ENCODE results near the gene KATNAL1.

DNA sequence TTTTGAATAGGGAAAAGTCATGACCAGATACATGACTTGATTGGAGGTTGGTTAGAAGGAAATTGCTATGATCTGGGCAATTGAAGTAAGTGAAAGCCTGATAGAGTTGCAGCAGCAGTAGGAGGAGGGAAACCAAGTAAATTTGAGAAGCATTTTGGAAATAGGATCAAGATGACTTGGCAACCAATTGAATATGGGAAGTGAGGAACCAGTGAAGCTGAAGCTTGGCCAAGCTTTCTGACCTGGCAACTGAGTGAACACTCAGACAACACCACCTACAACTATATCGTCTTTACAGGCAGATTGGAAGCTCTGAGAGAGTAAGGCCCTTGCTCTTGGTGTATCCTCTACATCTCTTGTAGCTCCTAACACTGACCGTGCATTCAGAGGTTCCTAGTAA, 16.2 kb upstream of the KATNAL1 start:
- TF ChIP-seq, protein P1, sequence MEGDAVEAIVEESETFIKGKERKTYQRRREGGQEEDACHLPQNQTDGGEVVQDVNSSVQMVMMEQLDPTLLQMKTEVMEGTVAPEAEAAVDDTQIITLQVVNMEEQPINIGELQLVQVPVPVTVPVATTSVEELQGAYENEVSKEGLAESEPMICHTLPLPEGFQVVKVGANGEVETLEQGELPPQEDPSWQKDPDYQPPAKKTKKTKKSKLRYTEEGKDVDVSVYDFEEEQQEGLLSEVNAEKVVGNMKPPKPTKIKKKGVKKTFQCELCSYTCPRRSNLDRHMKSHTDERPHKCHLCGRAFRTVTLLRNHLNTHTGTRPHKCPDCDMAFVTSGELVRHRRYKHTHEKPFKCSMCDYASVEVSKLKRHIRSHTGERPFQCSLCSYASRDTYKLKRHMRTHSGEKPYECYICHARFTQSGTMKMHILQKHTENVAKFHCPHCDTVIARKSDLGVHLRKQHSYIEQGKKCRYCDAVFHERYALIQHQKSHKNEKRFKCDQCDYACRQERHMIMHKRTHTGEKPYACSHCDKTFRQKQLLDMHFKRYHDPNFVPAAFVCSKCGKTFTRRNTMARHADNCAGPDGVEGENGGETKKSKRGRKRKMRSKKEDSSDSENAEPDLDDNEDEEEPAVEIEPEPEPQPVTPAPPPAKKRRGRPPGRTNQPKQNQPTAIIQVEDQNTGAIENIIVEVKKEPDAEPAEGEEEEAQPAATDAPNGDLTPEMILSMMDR (IDR thresholded peaks at IDR 0.05): no peak
- no peak for TF ChIP-seq POLR2A (IDR thresholded peaks at IDR 0.05)

All from prostate gland (tissue), 2 donors.